CD4-positive, alpha-beta T cell (primary cell): ENCODE results near the gene NOX1. TPM values are rescaled to one million over a fixed set of nuclear protein-coding genes. Genes with fewer than 3 reads are reported as not detected.
"Not testable (repeated sequence)": the region's sequence is repeated elsewhere in the genome, so short reads cannot be mapped to it uniquely, and the experiment has no call there.

Experiments used
- ATAC-seq: fragments of 200-7000 bp; cut with Tn5 transposase; one replicate; pipeline ENCODE4 v1.10.0; 2022; ENCODE audit warnings: mild to moderate bottlenecking; ENCODE audit not compliant: poor library complexity
- CTCF ChIA-PET: fragments of 350-600 bp; sonication (Branson Sonifier 250); formaldehyde crosslinking; loops from one replicate; lab custom pipeline; 2021; ENCODE audit warnings: antibody characterized with exemption, inconsistent platforms; lab: Charles Lee
- POLR2A ChIA-PET: fragments of 350-600 bp; sonication (Branson Sonifier 250); formaldehyde crosslinking; loops from one replicate; lab custom pipeline; 2021; ENCODE audit warnings: antibody characterized with exemption, inconsistent platforms; lab: Charles Lee
- DNase-seq, 14 experiments: peaks; one replicate each; pipeline ENCODE4 v3.0.0-alpha.2; 2013 to 2020; ENCODE audit warnings: mixed read lengths in 2 of 14
- H3K27ac ChIP-seq, 2 donors: one replicate each; pipeline versions ENCODE4 v1.5.1 to v1.7.0; 2013; ENCODE audit warnings: low read length in 2 of 2, low read depth in 1 of 2, mild to moderate bottlenecking in 1 of 2
- H3K27me3 ChIP-seq, 2 experiments: 1 replicate in 1 of 2; 2 replicates in 1 of 2; pipeline versions ENCODE4 v1.6.1 to v1.7.0; 2013; ENCODE audit warnings: low read length in 2 of 2, control low read depth in 1 of 2, mild to moderate bottlenecking in 1 of 2, moderate library complexity in 1 of 2; ENCODE audit not compliant: insufficient read depth in 2 of 2, control insufficient read depth in 1 of 2
- H3K36me3 ChIP-seq: one replicate; pipeline ENCODE4 v1.6.1; 2013; ENCODE audit warnings: low read length, control low read depth; ENCODE audit not compliant: insufficient read depth
- H3K4me1 ChIP-seq: one replicate; pipeline ENCODE4 v1.6.1; 2013; ENCODE audit warnings: low read length, control low read depth; ENCODE audit not compliant: insufficient read depth
- H3K4me3 ChIP-seq: one replicate; pipeline ENCODE4 v1.5.1; 2013; ENCODE audit warnings: mild to moderate bottlenecking, low read length, moderate library complexity
- H3K9me3 ChIP-seq, 2 experiments: 1 replicate in 1 of 2; 2 replicates in 1 of 2; pipeline versions ENCODE4 v1.6.1 to v1.7.0; 2013; ENCODE audit warnings: low read length in 2 of 2, mild to moderate bottlenecking in 2 of 2, control low read depth in 1 of 2, moderate library complexity in 1 of 2; ENCODE audit not compliant: control insufficient read depth in 1 of 2, insufficient read depth in 1 of 2
- H3K27ac Mint-ChIP-seq: one replicate; pipeline ENCODE4 v1.8.0; 2020; ENCODE audit warnings: mixed read lengths
- H3K27me3 Mint-ChIP-seq: one replicate; pipeline ENCODE4 v1.8.0; 2021; ENCODE audit warnings: mixed read lengths
- H3K36me3 Mint-ChIP-seq: one replicate; pipeline ENCODE4 v1.8.0; 2021; ENCODE audit warnings: low read depth, mixed read lengths
- H3K4me1 Mint-ChIP-seq: one replicate; pipeline ENCODE4 v1.8.0; 2021; ENCODE audit warnings: low read depth, mixed read lengths
- H3K4me3 Mint-ChIP-seq: one replicate; pipeline ENCODE4 v1.8.0; 2020; ENCODE audit warnings: mild to moderate bottlenecking, mixed read lengths
- H3K9me3 Mint-ChIP-seq: one replicate; pipeline ENCODE4 v1.8.0; 2020; ENCODE audit warnings: mixed read lengths
- intact Hi-C, 2 experiments: fragments of 100-400 bp; cut with DNase I in 1 of 2; cut with micrococcal nuclease in 1 of 2; formaldehyde crosslinking; loops; one replicate each; pipeline versions ENCODE4 v1.15.1 to v1.9.0; 2023 to 2025; cut with DNase I, micrococcal nuclease
- total RNA-seq, 174 experiments: library from RNA in 2 of 174; stranded (reverse) in 2 of 174; gene quantifications; one replicate each; pipeline ENCODE4 v1.2.3 and lab custom pipeline; 2021 to 2026
- TF ChIP-seq, protein P1 (sequence below): fragments of 200-600 bp; IDR thresholded peaks from one replicate; pipeline ENCODE4 v1.8.0; 2022; ENCODE audit warnings: antibody characterized with exemption, mild to moderate bottlenecking

Gene NOX1
- total RNA-seq, 2 experiments from 2014 or later: 0.36 TPM; not detected in 1

DNA sequence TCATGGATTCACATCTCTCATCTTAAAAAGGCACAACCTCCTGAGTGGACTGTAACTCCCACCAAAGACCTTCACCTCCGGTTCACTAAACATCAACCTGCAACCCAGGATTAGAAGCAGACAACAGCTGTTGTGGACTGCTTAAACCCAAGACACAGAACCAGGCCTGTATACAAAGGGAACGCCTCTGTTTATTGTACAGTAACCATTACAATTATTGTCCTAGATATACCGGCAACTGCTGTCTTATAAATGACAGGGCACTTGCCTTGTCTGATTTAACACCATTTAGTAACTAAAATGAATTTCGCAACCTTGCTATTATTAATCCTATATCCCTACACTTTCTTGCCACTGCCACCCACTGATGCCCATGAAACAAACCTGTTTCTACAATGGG, 76.8 kb downstream of the NOX1 start:
- Histone ChIP-seq H3K4me3 (no peak overlapping the region), H3K27me3 (no peaks in the 10 kb centered on the region), H3K9me3 (no peaks in the 10 kb centered on the region), H3K4me1 (no peaks in the 10 kb centered on the region), H3K27ac (no peak overlapping the region), H3K36me3 (no peaks in the 10 kb centered on the region)
- DNase-seq (no peak), ATAC-seq (no peak)
- Mint-ChIP-seq H3K9me3 (no peaks in the 10 kb centered on the region), H3K27ac (no peak overlapping the region), H3K36me3 (no peaks in the 10 kb centered on the region), H3K4me1 (no peaks in the 10 kb centered on the region), H3K4me3 (no peak overlapping the region), H3K27me3 (no peaks in the 10 kb centered on the region)
- POLR2A ChIA-PET: no interaction called here
- CTCF ChIA-PET: no interaction called here
- TF ChIP-seq, protein P1, sequence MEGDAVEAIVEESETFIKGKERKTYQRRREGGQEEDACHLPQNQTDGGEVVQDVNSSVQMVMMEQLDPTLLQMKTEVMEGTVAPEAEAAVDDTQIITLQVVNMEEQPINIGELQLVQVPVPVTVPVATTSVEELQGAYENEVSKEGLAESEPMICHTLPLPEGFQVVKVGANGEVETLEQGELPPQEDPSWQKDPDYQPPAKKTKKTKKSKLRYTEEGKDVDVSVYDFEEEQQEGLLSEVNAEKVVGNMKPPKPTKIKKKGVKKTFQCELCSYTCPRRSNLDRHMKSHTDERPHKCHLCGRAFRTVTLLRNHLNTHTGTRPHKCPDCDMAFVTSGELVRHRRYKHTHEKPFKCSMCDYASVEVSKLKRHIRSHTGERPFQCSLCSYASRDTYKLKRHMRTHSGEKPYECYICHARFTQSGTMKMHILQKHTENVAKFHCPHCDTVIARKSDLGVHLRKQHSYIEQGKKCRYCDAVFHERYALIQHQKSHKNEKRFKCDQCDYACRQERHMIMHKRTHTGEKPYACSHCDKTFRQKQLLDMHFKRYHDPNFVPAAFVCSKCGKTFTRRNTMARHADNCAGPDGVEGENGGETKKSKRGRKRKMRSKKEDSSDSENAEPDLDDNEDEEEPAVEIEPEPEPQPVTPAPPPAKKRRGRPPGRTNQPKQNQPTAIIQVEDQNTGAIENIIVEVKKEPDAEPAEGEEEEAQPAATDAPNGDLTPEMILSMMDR: no peak
- intact Hi-C loops: no loop called here

DNA sequence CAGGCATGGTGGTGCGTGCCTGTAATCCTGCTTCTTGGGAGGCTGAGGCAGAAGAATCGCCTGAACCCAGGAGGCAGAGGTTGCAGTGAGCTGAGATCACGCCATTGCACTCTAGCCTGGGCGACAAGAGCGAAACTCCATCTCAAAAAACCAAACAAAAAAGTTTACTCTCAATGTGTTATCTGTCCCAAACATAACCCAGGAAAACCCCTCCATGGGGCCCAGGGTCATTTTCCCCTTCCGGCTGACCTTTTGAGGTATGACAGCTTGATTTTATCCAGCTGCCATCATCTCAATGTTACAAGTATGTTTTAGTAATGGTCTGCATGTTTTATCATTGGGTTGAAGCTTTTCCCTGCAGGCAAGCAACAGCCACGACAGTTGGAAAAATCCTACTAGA, 77.8 kb downstream of the NOX1 start:
- CTCF ChIA-PET, H3K4me1 ChIP-seq: not testable (repeated sequence)

More for the DNA sequence above, 77.8 kb downstream of the NOX1 start:
- H3K9me3 Mint-ChIP-seq, H3K4me3 Mint-ChIP-seq, H3K9me3 ChIP-seq, H3K27me3 Mint-ChIP-seq, H3K27ac ChIP-seq, POLR2A ChIA-PET, H3K4me3 ChIP-seq, H3K27ac Mint-ChIP-seq, H3K36me3 Mint-ChIP-seq, ATAC-seq, H3K27me3 ChIP-seq, intact Hi-C loops, H3K36me3 ChIP-seq, DNase-seq, H3K4me1 Mint-ChIP-seq: not testable (repeated sequence)

Other genes starting within 250 kb of the NOX1 start
- gene TSPAN6, start 237.6 kb downstream of the NOX1 start, total RNA-seq: 1 to 10 TPM; 1.1 to 1.9 TPM
- not detected for gene SRPX2, start 230.2 kb downstream of the NOX1 start, total RNA-seq
- not detected for gene SYTL4, start 142.2 kb downstream of the NOX1 start, total RNA-seq
- 10 to 100 TPM in 1 of 2 experiments, 1 to 10 TPM in 1; 8.3 to 10.1 TPM for gene CSTF2, start 54.0 kb downstream of the NOX1 start, total RNA-seq
- gene XKRX, start 54.6 kb upstream of the NOX1 start, total RNA-seq: 1 to 10 TPM; 1.9 to 2.5 TPM
- gene ARL13A, start 95.3 kb upstream of the NOX1 start, total RNA-seq: not detected
- gene TRMT2B, start 177.8 kb upstream of the NOX1 start, total RNA-seq: 10 to 100 TPM; 27.9 to 28.0 TPM
- gene TMEM35A, start 204.5 kb upstream of the NOX1 start, total RNA-seq: not detected
- under 1 TPM; 0.28 to 0.49 TPM for gene CENPI, start 223.8 kb upstream of the NOX1 start, total RNA-seq